ENCODE results near the gene EFS. TPM values are rescaled to one million over a fixed set of nuclear protein-coding genes. Genes with fewer than 3 reads are reported as not detected.

Gene EFS
- total and polyA plus RNA-seq, 8 donors = 15.8 to 64.1 (median 46.9) TPM

DNA sequence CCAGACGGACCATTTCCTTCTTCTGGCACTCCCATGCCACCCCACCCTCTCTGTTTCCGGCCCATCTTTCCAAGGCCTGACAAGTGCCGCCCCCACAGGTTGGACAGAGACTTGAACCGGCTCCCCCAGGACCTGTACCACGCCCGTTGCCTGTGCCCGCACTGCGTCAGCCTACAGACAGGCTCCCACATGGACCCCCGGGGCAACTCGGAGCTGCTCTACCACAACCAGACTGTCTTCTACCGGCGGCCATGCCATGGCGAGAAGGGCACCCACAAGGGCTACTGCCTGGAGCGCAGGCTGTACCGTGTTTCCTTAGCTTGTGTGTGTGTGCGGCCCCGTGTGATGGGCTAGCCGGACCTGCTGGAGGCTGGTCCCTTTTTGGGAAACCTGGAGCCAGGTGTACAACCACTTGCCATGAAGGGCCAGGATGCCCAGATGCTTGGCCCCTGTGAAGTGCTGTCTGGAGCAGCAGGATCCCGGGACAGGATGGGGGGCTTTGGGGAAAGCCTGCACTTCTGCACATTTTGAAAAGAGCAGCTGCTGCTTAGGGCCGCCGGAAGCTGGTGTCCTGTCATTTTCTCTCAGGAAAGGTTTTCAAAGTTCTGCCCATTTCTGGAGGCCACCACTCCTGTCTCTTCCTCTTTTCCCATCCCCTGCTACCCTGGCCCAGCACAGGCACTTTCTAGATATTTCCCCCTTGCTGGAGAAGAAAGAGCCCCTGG is 10.7 kb upstream of the EFS start:
- TF ChIP-seq CTCF (IDR thresholded peaks at IDR 0.05) = no peak
- no peaks in the 10 kb centered on the region for H3K4me1 ChIP-seq
- no peak overlapping the region for H3K27ac ChIP-seq
- DNase-seq (peak in 1 of 4 donors; percentile 66), ATAC-seq (no peak)
- H3K4me3 ChIP-seq = no peak overlapping the region
- H3K36me3 ChIP-seq = no peaks in the 10 kb centered on the region
- no peaks in the 10 kb centered on the region for H3K9me3 ChIP-seq
- peaks cover 0 to 15% of the 10 kb centered on the region in 2 donors for H3K27me3 ChIP-seq
- intact Hi-C loops (cut with DNase I) = loop anchor here in 1 of 2 donors (10.0 kb wide), 1 partner anchor 51 kb away; the partner anchor contains the start of gene PABPN1

DNA sequence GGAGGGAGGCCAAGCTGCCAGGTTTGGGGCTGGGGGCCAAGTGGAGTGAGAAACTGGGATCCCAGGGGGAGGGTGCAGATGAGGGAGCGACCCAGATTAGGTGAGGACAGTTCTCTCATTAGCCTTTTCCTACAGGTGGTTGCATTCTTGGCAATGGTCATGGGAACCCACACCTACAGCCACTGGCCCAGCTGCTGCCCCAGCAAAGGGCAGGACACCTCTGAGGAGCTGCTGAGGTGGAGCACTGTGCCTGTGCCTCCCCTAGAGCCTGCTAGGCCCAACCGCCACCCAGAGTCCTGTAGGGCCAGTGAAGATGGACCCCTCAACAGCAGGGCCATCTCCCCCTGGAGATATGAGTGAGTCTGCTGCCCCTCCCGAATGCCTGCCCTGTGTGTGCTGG is 8.1 kb upstream of the EFS start:
- Histone ChIP-seq H3K4me1 (no peaks in the 10 kb centered on the region), H3K27me3 (no peaks in the 10 kb centered on the region), H3K36me3 (no peaks in the 10 kb centered on the region), H3K27ac (no peak overlapping the region), H3K9me3 (no peaks in the 10 kb centered on the region), H3K4me3 (no peak overlapping the region)
- TF ChIP-seq CTCF (IDR thresholded peaks at IDR 0.05) = no peak
- no peak for ATAC-seq
- intact Hi-C loops (cut with DNase I) = loop anchor here in 1 of 2 donors (10.0 kb wide), 1 partner anchor 48 kb away; the partner anchor contains the start of gene PABPN1
- no peak for DNase-seq

GRCh38 chr14:23372509-23372908 is 7.5 kb upstream of the EFS start, which contains the start of gene IL25:
Gene IL25, plus strand, starts transcription at chr14:23372809.
- ATAC-seq (no peak), DNase-seq (no peak)
- TF ChIP-seq CTCF (IDR thresholded peaks at IDR 0.05) = no peak
- Histone ChIP-seq H3K4me1 (no peaks in the 10 kb centered on the region), H3K27ac (no peak within 1 kb of the TSS), H3K9me3 (no peaks in the 10 kb centered on the region), H3K4me3 (no peak within 1 kb of the TSS), H3K27me3 (peaks cover 0 to 4% of the 10 kb centered on the region in 2 donors), H3K36me3 (no peaks in the 10 kb centered on the region)
- intact Hi-C loops (cut with DNase I) = loop anchor here in 1 of 2 donors (10.0 kb wide), 1 partner anchor 48 kb away; the partner anchor contains the start of gene PABPN1

DNA sequence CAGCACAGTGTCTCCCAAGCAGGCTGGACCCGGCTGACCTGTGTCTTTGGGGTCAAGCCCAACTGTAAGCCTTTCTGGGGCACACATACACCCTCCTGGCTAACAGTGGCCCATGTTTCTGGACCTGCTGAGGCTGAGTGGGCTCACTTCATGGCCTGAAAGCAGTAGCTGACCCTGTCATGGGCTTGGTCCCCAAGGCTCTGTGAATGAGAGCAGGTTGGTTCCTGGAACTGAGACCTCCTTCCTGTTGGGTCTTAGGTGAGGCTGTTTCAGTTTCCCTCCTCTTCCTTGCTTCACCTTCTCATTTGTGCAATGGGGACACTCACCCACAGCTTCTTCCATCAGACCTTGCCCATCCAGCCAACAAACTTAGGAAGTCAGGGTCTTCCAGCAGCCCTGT is 6.9 kb upstream of the EFS start:
- TF ChIP-seq CTCF (IDR thresholded peaks at IDR 0.05) = no peak
- no peak for DNase-seq
- ATAC-seq = no peak
- H3K27ac ChIP-seq = no peak overlapping the region
- peaks cover 0 to 10% of the 10 kb centered on the region in 2 donors for H3K27me3 ChIP-seq
- no peaks in the 10 kb centered on the region for H3K9me3 ChIP-seq
- no peak overlapping the region for H3K4me3 ChIP-seq
- intact Hi-C loops (cut with DNase I) = loop anchor here in 1 of 2 donors (10.0 kb wide), 1 partner anchor 47 kb away; the partner anchor contains the start of gene PABPN1
- H3K36me3 ChIP-seq = no peaks in the 10 kb centered on the region
- H3K4me1 ChIP-seq = no peaks in the 10 kb centered on the region

GRCh38 chr14:23370221-23370620 is 5.2 kb upstream of the EFS start:
- Histone ChIP-seq H3K4me1 (no peaks in the 10 kb centered on the region), H3K9me3 (no peaks in the 10 kb centered on the region), H3K36me3 (no peaks in the 10 kb centered on the region), H3K27me3 (peaks cover 0 to 27% of the 10 kb centered on the region in 2 donors), H3K27ac (no peak overlapping the region), H3K4me3 (no peak overlapping the region)
- ATAC-seq (no peak), DNase-seq (no peak)
- intact Hi-C loops (cut with DNase I) = loop anchor here in 1 of 2 donors (10.0 kb wide), 1 partner anchor 45 kb away; the partner anchor contains the start of gene PABPN1
- no peak for TF ChIP-seq CTCF (IDR thresholded peaks at IDR 0.05)
